Large intestine (tissue), 3 donors: ENCODE measurements around the gene PARP9. TPM values are rescaled to one million over a fixed set of nuclear protein-coding genes. Genes with fewer than 3 reads are reported as not detected.
A peak's percentile ranks its signal among the peaks of the same experiment; 100 is the strongest.

ENCODE experiments used
- DNase-seq, 2 donors: peaks; one replicate each; pipeline versions ENCODE4 v3.0.0 to v3.0.0-alpha.2; 2013
- H3K27ac ChIP-seq: one replicate; pipeline ENCODE4 v1.5.1; 2013; ENCODE audit warnings: low read length
- H3K27me3 ChIP-seq: 2 replicates; pipeline ENCODE4 v1.6.1; 2013; ENCODE audit warnings: low read length; ENCODE audit not compliant: control insufficient read depth, insufficient read depth
- H3K36me3 ChIP-seq: 2 replicates; pipeline ENCODE4 v1.6.1; 2013; ENCODE audit warnings: low read length; ENCODE audit not compliant: control insufficient read depth, insufficient read depth
- H3K4me1 ChIP-seq: one replicate; pipeline ENCODE4 v1.6.1; 2013; ENCODE audit warnings: low read length; ENCODE audit not compliant: control insufficient read depth, insufficient read depth
- H3K4me3 ChIP-seq: one replicate; pipeline ENCODE4 v1.5.1; 2013; ENCODE audit warnings: low read length
- H3K9me3 ChIP-seq: one replicate; pipeline ENCODE4 v1.6.1; 2013; ENCODE audit warnings: mild to moderate bottlenecking, low read depth, low read length, moderate library complexity; ENCODE audit not compliant: control insufficient read depth
- WGBS: methylation state at CpG from one replicate; pipeline ENCODE4 v1.1.5; 2013; ENCODE audit warnings: low lambda C conversion rate; ENCODE audit not compliant: insufficient coverage; 5-methylcytosine and 5-hydroxymethylcytosine counted together
- polyA plus RNA-seq: library from polyadenylated mRNA; unstranded; fragments of 120-200 nt; gene quantifications from one replicate; pipeline ENCODE4 v1.2.1, GENCODE V29; 2013

The PARP9 gene
- polyA plus RNA-seq, 1 donor = 32.0 TPM

DNA sequence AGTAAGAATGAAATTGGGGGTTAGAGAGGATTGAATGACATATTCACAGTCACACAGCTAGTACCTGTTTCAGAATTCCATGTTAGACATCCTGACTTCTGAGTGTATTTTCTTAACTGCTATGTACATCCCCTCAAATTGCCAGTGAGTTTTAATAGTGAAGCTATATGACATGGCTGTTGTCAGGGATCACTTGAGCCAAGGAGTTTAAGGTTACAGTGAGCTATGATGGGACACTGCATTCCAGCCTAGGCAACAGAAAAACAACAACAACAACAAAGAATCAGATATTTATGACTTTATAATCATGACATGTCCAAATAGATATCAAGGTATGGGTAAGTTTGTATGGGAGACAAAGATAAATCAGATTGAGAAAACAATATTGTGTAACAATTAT, 29.9 kb upstream of the PARP9 start:
- H3K4me3 ChIP-seq = no peak overlapping the region
- H3K27ac ChIP-seq = no peak overlapping the region
- no peaks in the 10 kb centered on the region for H3K4me1 ChIP-seq
- H3K9me3 ChIP-seq = no peaks in the 10 kb centered on the region
- DNase-seq = no peak
- H3K36me3 ChIP-seq = no peaks in the 10 kb centered on the region
- H3K27me3 ChIP-seq = no peaks in the 10 kb centered on the region

DNA sequence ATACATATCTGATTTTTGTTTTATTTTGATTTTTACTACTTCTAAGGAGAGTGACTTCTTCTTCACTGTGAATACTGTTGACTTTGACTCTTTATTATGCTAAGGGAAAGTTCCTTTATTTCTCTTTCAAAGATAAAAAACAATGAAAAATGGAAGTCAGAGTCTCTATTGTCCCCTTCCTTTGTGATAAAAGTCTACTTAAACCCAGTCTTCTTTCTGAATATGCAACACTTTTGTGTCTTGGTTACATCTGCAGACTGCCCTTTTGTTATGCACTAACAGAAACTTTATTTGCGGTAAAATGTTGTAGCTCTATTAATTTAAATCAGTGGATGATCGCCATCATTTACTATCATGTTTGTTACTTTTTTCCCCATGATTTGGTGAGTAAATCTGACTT, 26.5 kb upstream of the PARP9 start:
- no peak for DNase-seq
- no CpG with 5 or more reads among the region's 2 CpGs for WGBS
- no peak overlapping the region for H3K27ac ChIP-seq
- no peak overlapping the region for H3K4me3 ChIP-seq
- no peaks in the 10 kb centered on the region for H3K27me3 ChIP-seq
- H3K4me1 ChIP-seq = no peaks in the 10 kb centered on the region
- H3K9me3 ChIP-seq = no peaks in the 10 kb centered on the region
- no peaks in the 10 kb centered on the region for H3K36me3 ChIP-seq

DNA sequence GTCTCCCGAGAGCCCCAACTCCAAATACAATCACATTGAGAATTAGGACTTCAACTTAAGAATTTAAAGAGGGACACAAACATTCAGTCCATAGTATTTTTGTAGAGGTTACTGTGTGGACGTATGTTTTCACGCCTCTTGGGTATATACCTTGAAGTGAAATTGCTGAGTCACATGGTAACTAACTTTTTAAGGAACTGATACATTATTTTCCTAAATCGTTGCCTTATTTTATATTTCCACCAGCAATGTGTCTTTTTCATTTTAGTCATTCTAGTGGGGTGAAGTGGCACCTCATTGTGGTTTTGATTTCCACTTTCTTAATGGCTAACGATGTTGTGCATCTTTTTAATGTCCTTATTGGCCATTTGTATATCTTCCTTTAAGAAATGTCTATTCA, 25.2 kb upstream of the PARP9 start:
- DNase-seq = no peak
- no peak overlapping the region for H3K27ac ChIP-seq
- H3K36me3 ChIP-seq = no peaks in the 10 kb centered on the region
- H3K4me3 ChIP-seq = no peak overlapping the region
- H3K27me3 ChIP-seq = no peaks in the 10 kb centered on the region
- 85% methylated on average over 3 of the region's 5 CpGs for WGBS
- H3K9me3 ChIP-seq = no peaks in the 10 kb centered on the region
- H3K4me1 ChIP-seq = no peaks in the 10 kb centered on the region

DNA sequence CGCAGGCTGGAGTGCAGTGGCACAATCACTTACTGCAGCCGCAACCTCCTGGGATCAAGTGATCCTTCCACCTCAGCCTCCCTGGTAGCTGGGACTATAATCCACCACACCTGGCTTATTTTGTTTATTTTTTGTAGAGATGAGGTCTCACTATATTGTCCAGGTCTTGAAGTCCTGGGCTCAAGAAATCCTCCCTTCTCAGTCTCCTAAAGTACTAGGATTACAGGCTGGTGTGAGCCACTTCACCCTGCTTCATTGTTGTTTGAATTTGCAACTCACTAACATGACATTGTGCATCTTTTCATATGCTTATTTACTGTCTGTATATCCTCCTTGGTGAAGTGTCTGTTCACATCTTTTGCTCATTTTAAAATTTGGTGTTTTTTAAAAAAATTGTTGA, 23.5 kb upstream of the PARP9 start:
- WGBS = no CpG with 5 or more reads among the region's 2 CpGs
- H3K27me3 ChIP-seq = no peaks in the 10 kb centered on the region
- H3K4me3 ChIP-seq = no peak overlapping the region
- peaks cover 3% of the 10 kb centered on the region for H3K9me3 ChIP-seq
- no peak overlapping the region for H3K27ac ChIP-seq
- H3K36me3 ChIP-seq = no peaks in the 10 kb centered on the region
- DNase-seq = no peak
- no peaks in the 10 kb centered on the region for H3K4me1 ChIP-seq

DNA sequence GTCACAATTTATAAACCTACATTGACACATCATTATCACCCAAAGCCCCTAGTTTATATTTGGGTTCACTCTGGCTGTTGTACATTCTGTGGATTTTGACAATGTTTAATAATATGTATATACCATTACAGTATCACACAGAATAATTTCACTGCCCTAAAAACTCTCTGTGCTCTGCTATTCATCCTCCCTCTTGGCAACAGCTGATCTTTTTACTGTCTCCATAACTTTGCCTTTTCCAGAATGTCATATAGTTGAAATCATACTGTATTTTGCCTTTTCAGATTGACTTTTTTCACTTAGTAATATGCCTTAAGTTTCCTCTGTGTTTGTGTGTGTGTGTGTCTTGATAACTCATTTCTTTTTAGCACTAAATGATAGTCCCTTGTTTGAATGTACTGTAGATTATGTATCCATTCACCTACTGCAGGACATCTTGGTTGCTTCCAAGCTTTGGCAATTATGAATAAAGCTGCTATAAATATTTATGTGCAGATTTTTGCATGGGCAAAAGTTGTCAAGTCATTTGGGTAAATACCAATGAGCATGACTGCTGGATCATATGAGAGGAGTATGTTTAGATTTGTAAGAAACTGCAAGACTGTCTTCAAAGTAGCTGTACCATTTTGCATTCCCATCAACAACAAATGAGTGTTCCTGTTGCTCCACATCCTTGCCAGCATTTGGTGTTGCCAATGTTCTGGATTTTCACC, 22.8 kb upstream of the PARP9 start:
- Histone ChIP-seq H3K9me3 (peaks cover 8% of the 10 kb centered on the region), H3K4me1 (no peaks in the 10 kb centered on the region), H3K27ac (no peak overlapping the region), H3K4me3 (no peak overlapping the region), H3K36me3 (no peaks in the 10 kb centered on the region), H3K27me3 (no peaks in the 10 kb centered on the region)
- DNase-seq = no peak

DNA sequence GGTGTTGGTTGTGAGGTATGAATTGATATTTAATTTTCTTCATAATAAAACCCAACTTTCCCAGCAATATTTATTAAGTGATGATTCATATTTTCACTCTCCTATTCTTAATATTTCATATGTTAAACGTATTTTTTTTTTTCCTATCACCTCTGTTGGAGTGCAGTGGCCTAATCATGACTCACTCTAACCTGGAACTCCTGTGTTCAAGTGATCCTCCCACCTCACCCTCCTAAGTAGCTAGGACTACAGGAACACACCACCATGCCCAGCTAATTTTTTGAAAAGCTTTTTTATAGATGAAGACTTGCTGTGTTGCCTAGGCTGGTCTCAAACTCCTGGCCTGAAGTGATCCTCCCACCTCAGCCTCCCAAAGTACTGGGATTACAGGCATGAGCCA, 22.0 kb upstream of the PARP9 start:
- 77% methylated on average over 1 of the region's 1 CpG for WGBS
- Histone ChIP-seq H3K4me1 (no peaks in the 10 kb centered on the region), H3K27ac (no peak overlapping the region), H3K9me3 (peaks cover 8% of the 10 kb centered on the region), H3K36me3 (no peaks in the 10 kb centered on the region), H3K27me3 (no peaks in the 10 kb centered on the region), H3K4me3 (no peak overlapping the region)
- no peak for DNase-seq

DNA sequence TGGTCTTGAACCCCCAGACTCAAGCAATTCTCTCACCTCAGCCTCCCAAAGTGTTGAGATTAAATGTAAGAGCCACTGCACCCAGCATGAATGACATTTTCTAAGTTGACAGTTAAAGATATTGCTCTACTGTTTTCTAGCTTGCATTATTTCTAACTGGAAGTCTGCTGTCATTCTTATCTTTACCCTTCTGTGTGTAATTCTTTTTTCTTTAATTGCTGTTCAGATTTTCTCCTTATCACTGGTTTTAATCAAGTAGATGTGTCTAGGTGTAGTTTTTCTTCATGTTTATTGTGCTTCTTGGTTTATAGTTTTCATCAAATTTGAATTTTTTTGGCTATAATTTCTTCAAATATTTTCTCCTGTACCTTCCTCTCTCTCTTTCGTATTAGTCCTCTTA, 18.3 kb upstream of the PARP9 start:
- DNase-seq = no peak
- H3K4me3 ChIP-seq = no peak overlapping the region
- no peaks in the 10 kb centered on the region for H3K4me1 ChIP-seq
- H3K27ac ChIP-seq = no peak overlapping the region
- H3K36me3 ChIP-seq = no peaks in the 10 kb centered on the region
- 100% methylated on average over 1 of the region's 1 CpG for WGBS
- H3K27me3 ChIP-seq = peaks cover 2% of the 10 kb centered on the region
- H3K9me3 ChIP-seq = peaks cover 12% of the 10 kb centered on the region

DNA sequence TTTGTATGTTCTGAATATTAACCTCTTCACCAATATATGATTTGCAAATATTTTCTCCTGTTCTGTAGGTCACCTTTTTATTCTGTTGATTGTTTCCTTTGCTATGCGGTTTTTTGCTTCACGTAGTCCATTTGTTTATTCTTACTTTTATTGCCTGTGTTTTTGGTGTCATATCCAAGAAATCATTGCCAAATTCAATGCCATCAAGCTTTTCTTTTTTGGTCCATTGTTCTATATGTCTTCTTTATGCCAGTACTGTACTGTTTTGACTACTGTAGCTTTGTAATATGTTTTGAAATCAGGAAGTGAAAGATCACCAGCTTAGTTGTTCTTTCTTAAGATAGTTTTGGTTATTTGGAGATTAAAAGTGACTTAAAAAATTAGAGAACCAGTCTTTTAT, 17.5 kb upstream of the PARP9 start:
- 100% methylated on average over 2 of the region's 2 CpGs for WGBS
- peaks cover 2% of the 10 kb centered on the region for H3K27me3 ChIP-seq

DNA sequence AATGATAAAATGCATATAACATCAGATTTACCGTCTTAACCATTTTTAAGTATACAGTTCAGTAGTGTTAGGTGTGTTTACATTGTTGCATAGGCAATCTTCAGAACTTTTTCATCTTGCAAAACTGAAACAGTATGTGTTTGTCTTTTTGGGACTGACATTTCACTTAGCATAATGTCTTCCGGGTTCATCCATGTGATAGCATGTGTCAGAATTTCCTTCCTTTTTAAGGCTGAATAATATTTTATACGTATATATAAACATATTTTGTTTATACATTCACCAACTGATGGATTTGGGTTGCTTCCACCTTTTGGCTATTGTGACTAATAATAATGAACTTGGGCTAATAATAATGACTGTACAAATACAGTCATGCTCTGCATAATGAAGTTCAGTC, 16.4 kb upstream of the PARP9 start:
- Histone ChIP-seq H3K36me3 (no peaks in the 10 kb centered on the region), H3K9me3 (peaks cover 12% of the 10 kb centered on the region), H3K4me3 (no peak overlapping the region), H3K27me3 (peaks cover 2% of the 10 kb centered on the region), H3K27ac (no peak overlapping the region), H3K4me1 (no peaks in the 10 kb centered on the region)
- WGBS = 60% methylated on average over 2 of the region's 3 CpGs
- DNase-seq = no peak

More for the DNA sequence above, 17.5 kb upstream of the PARP9 start:
- no peak for DNase-seq
- H3K36me3 ChIP-seq = no peaks in the 10 kb centered on the region
- no peak overlapping the region for H3K27ac ChIP-seq
- peaks cover 12% of the 10 kb centered on the region for H3K9me3 ChIP-seq
- H3K4me3 ChIP-seq = no peak overlapping the region
- H3K4me1 ChIP-seq = no peaks in the 10 kb centered on the region

DNA sequence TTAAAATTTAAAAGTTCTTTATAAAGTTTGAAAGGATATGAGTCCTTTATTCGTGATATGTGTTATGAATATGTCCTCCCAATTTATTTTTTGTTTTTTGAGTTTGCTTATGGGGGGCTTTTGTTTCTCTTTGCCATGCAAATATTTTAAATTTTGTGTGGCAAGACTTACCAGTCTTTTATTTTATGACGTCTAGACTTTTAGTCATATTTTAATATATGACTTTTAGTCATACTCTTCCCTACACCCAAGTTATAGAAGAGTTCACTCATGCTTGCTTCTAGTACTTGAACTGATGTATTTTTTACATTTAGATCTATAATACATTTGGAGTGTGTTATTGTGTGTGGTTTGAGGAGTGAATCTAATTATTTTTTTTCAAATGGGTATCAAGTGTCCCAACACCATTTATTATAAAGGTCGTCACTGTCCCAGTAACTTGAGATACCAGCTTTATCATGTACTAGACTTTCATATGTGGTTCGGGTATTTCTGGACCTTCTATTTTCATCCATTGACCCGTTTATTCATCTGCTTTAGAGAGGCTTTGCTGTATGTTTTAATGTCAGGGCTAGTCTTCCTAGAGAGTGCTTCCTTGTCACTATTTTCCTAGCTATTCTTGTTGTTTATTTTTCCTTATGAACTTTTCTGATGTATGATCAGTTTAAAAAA, 14.1 kb upstream of the PARP9 start:
- peaks cover 12% of the 10 kb centered on the region for H3K9me3 ChIP-seq
- no peaks in the 10 kb centered on the region for H3K4me1 ChIP-seq
- WGBS = 86% methylated on average over 1 of the region's 5 CpGs
- H3K27me3 ChIP-seq = peaks cover 2% of the 10 kb centered on the region
- no peak for DNase-seq
- H3K4me3 ChIP-seq = peak overlapping the region; percentile 54
- H3K27ac ChIP-seq = no peak overlapping the region
- peaks cover 5% of the 10 kb centered on the region for H3K36me3 ChIP-seq
